Fibroblast of lung (primary cell): Measurements from ENCODE around the gene GFY. TPM values are rescaled to one million over a fixed set of nuclear protein-coding genes. Genes with fewer than 3 reads are reported as not detected.
A peak's percentile ranks its signal among the peaks of the same experiment; 100 is the strongest.
"Not testable (repeated sequence)": the region's sequence is repeated elsewhere in the genome, so short reads cannot be mapped to it uniquely, and the experiment has no call there.

ENCODE experiments used
- DNase-seq, 2 donors: peaks; one replicate each; pipeline versions ENCODE4 v3.0.0 to v3.0.0-alpha.2; 2010; ENCODE audit warnings: low read depth in 2 of 2
- H2AFZ ChIP-seq: 2 replicates; pipeline ENCODE4 v1.5.1; 2012; ENCODE audit warnings: low read length, control low read depth, inconsistent platforms
- H3K27ac ChIP-seq: 2 replicates; pipeline ENCODE4 v1.5.1; 2011; ENCODE audit warnings: low read length, control low read depth; ENCODE audit not compliant: insufficient read depth
- H3K27me3 ChIP-seq: 2 replicates; pipeline ENCODE4 v1.5.1; 2011; ENCODE audit warnings: mild to moderate bottlenecking, low read length; ENCODE audit not compliant: control insufficient read depth, insufficient read depth
- H3K36me3 ChIP-seq: 2 replicates; pipeline ENCODE4 v1.5.1; 2011; ENCODE audit warnings: low read length; ENCODE audit not compliant: control insufficient read depth, insufficient read depth
- H3K4me1 ChIP-seq: 2 replicates; pipeline ENCODE4 v1.5.1; 2011; ENCODE audit warnings: low read length; ENCODE audit not compliant: control insufficient read depth, insufficient read depth; ENCODE audit errors: extremely low read depth
- H3K4me2 ChIP-seq: 2 replicates; pipeline ENCODE4 v1.5.1; 2011; ENCODE audit warnings: low read length, control low read depth; ENCODE audit not compliant: insufficient read depth; ENCODE audit errors: extremely low read depth
- H3K4me3 ChIP-seq, 4 experiments: fragments of 200-600 bp in 1 of 4; sonication (generic) in 1 of 4; replicated peaks in 1 of 4; 2 replicates each; pipeline ENCODE4 v1.5.1; 2011 to 2016; ENCODE audit warnings: low read length in 4 of 4, low read depth in 3 of 4, mild to moderate bottlenecking in 3 of 4, control low read depth in 2 of 4, inconsistent platforms in 1 of 4, mixed read lengths in 1 of 4; ENCODE audit not compliant: insufficient read depth in 1 of 4; ENCODE audit errors: control extremely low read depth in 1 of 4
- H3K79me2 ChIP-seq: 2 replicates; pipeline ENCODE4 v1.5.1; 2012; ENCODE audit warnings: mild to moderate bottlenecking, low read length, inconsistent platforms; ENCODE audit not compliant: control insufficient read depth, insufficient read depth
- H3K9ac ChIP-seq: 2 replicates; pipeline ENCODE4 v1.5.1; 2011; ENCODE audit warnings: mild to moderate bottlenecking, low read length, control low read depth; ENCODE audit not compliant: insufficient read depth
- H3K9me3 ChIP-seq: 2 replicates; pipeline ENCODE4 v1.5.1; 2012; ENCODE audit warnings: low read depth, low read length; ENCODE audit not compliant: control insufficient read depth, insufficient read depth
- H4K20me1 ChIP-seq: 2 replicates; pipeline ENCODE4 v1.5.1; 2011; ENCODE audit warnings: low read length; ENCODE audit not compliant: control insufficient read depth, insufficient read depth; ENCODE audit errors: extremely low read depth
- CTCF ChIP-seq, 2 donors: IDR thresholded peaks in 1 of 2; conservative IDR thresholded peaks in 1 of 2; 1 replicate in 1 of 2; 2 replicates in 1 of 2; pipeline ENCODE4 v1.5.1; 2011 to 2012; ENCODE audit warnings: low read length in 2 of 2, control low read depth in 1 of 2, inconsistent platforms in 1 of 2, low read depth in 1 of 2, mild to moderate bottlenecking in 1 of 2
- EZH2 ChIP-seq: IDR thresholded peaks from 2 replicates; pipeline ENCODE4 v1.5.1; 2012; ENCODE audit warnings: low read length, control low read depth, mild to moderate bottlenecking; ENCODE audit errors: missing control alignments
- polyA plus RNA-seq, 2 donors: library from polyadenylated mRNA; depleted of rRNA in 1 of 2; stranded (reverse) in 1 of 2; unstranded in 1 of 2; fragments of >200 nt; gene quantifications; 2 replicates each; pipeline ENCODE4 v1.2.1, GENCODE V29; 2011 to 2012; ENCODE audit warnings: missing spikeins in 1 of 2
- total RNA-seq: library from RNA; depleted of rRNA; stranded (reverse); fragments of >200 nt; gene quantifications from 2 replicates; pipeline ENCODE4 v1.2.1, GENCODE V29; 2014

GFY gene
- total and polyA plus RNA-seq, 2 donors (not counting 1 experiment from before 2014, with no cell fraction given): not detected

GRCh38 chr19:49442771-49443365, 17.7 kb downstream of the GFY start:
- Histone ChIP-seq H3K9ac (peak overlapping the region; percentile 44), H2AFZ (peak overlapping the region; percentile 83), H3K27me3 (peaks cover 40% of the 10 kb centered on the region), H3K79me2 (no peaks in the 10 kb centered on the region), H4K20me1 (no peaks in the 10 kb centered on the region), H3K4me2 (peak overlapping the region; percentile 90), H3K4me1 (no peaks in the 10 kb centered on the region), H3K36me3 (peaks cover 3% of the 10 kb centered on the region), H3K27ac (no peak overlapping the region), H3K4me3 (peak overlapping the region; percentile 61 to 71 (median 64)), H3K9me3 (no peaks in the 10 kb centered on the region)
- peak; percentile 68 to 78 for DNase-seq
- TF ChIP-seq CTCF (conservative IDR thresholded peaks at IDR 0.05 in 1 of 2, IDR thresholded peaks at IDR 0.05 in 1 of 2; ENCODE audit: low read depth in 1 of 2, low read length in 2 of 2): no peak

GRCh38 chr19:49443366-49444099, 18.3 kb downstream of the GFY start:
- Histone ChIP-seq H3K79me2 (no peaks in the 10 kb centered on the region), H3K9me3 (no peaks in the 10 kb centered on the region), H3K4me2 (peak overlapping the region; percentile 90), H3K4me1 (no peaks in the 10 kb centered on the region), H4K20me1 (no peaks in the 10 kb centered on the region), H3K9ac (peak overlapping the region; percentile 44), H3K4me3 (peak overlapping the region; percentile 61 to 71 (median 64)), H3K36me3 (peaks cover 3% of the 10 kb centered on the region), H2AFZ (peak overlapping the region; percentile 83), H3K27me3 (peaks cover 34% of the 10 kb centered on the region), H3K27ac (peak overlapping the region; percentile 23)
- DNase-seq: peak; percentile 92 to 94
- TF ChIP-seq EZH2: no peak
- TF ChIP-seq CTCF (conservative IDR thresholded peaks at IDR 0.05 in 1 of 2, IDR thresholded peaks at IDR 0.05 in 1 of 2; ENCODE audit: low read depth in 1 of 2, low read length in 2 of 2): peak; percentile 74 to 84

- Histone ChIP-seq H3K4me2 (peak overlapping the region; percentile 90), H3K27me3 (peaks cover 27% of the 10 kb centered on the region), H2AFZ (peak overlapping the region; percentile 24)
- H3K4me1 ChIP-seq, H3K79me2 ChIP-seq, H3K27ac ChIP-seq, H3K36me3 ChIP-seq, H3K9me3 ChIP-seq, DNase-seq, H3K4me3 ChIP-seq, H4K20me1 ChIP-seq, H3K9ac ChIP-seq: not testable (repeated sequence)
Measured at GRCh38 chr19:49444100-49444700, 19.0 kb downstream of the GFY start.
